ENCODE results near the gene SEC14L2.

Gene SEC14L2

DNA sequence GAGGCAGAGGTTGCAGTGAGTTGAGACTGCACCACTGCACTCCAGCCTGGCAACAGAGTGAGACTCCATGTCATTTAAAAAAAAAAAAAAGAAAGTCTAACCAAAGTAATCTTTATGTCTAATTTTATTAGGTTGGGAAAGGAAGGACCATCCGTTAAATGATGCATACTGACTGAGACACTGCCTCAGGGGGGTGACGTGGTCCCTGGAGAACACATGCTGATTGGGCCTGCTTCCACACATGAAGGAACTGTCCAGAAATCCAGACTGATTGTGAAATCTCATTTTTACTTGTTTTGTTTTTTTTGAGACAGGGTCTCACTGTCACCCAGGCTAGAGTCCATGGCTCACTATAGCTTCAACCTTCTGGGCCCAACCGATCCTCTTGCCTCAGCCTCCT is 45.6 kb upstream of the SEC14L2 start:
- Histone ChIP-seq H3K79me1 (ENCODE audit: low read depth, low read length) (peaks cover 12% of the 10 kb centered on the region), H4K91ac (ENCODE audit: low read depth, low read length, poor library complexity) (no peak overlapping the region), H3K36me3 (replicated peaks in 1 of 2; ENCODE audit: control insufficient read depth in 2 of 2, insufficient read depth in 2 of 2, low read length in 2 of 2) (peaks cover 38 to 84% of the 10 kb centered on the region in 2 donors), H2BK15ac (ENCODE audit: low read length) (no peak overlapping the region), H3K23ac (ENCODE audit: low read depth, low read length, poor library complexity) (no peak overlapping the region), H2AK5ac (ENCODE audit: low read depth, low read length) (no peak overlapping the region), H3K4me1 (ENCODE audit: control insufficient read depth in 2 of 2, insufficient read depth in 1 of 2, low read depth in 1 of 2, low read length in 2 of 2) (peaks cover 6 to 8% of the 10 kb centered on the region in 2 donors), H3K9ac (ENCODE audit: low read depth, low read length, poor library complexity) (no peak overlapping the region), H3K4me3 (ENCODE audit: low read length in 2 of 2) (no peak overlapping the region), H3K9me3 (replicated peaks in 1 of 2; ENCODE audit: control insufficient read depth in 2 of 2, insufficient read depth in 1 of 2, low read depth in 1 of 2, low read length in 2 of 2) (no peaks in the 10 kb centered on the region), H2BK120ac (ENCODE audit: low read depth, low read length) (no peak overlapping the region), H4K8ac (ENCODE audit: low read depth, low read length) (no peak overlapping the region), H2BK12ac (ENCODE audit: low read length) (no peak overlapping the region), H3K27me3 (ENCODE audit: control insufficient read depth in 3 of 3, insufficient read depth in 3 of 3, low read depth in 1 of 3, low read length in 3 of 3) (no peaks in the 10 kb centered on the region), H3K27ac (replicated peaks; ENCODE audit: low read length) (no peak overlapping the region), H2BK5ac (ENCODE audit: low read length) (no peak overlapping the region), H2AFZ (ENCODE audit: low read length) (no peak overlapping the region), H3K4ac (ENCODE audit: low read length) (no peak overlapping the region), H3K4me2 (ENCODE audit: insufficient read depth, low read length, poor library complexity, severe bottlenecking) (no peak overlapping the region), H3K14ac (ENCODE audit: low read length) (no peak overlapping the region), H3K18ac (ENCODE audit: low read length) (no peak overlapping the region)
- no CpG with 5 or more reads among the region's 3 CpGs for WGBS, 2 donors (ENCODE audit: extremely low coverage in 2 of 2, insufficient read length in 2 of 2, insufficient replicate concordance in 1 of 2)
- DNase-seq (ENCODE audit: low spot score) = no peak

- H2BK12ac ChIP-seq (ENCODE audit: low read length) = no peak overlapping the region
- peaks cover 24 to 51% of the 10 kb centered on the region in 2 donors for H3K36me3 ChIP-seq (replicated peaks in 1 of 2; ENCODE audit: control insufficient read depth in 2 of 2, insufficient read depth in 2 of 2, low read length in 2 of 2)
- peaks cover 6 to 11% of the 10 kb centered on the region in 2 donors for H3K4me1 ChIP-seq (ENCODE audit: control insufficient read depth in 2 of 2, insufficient read depth in 1 of 2, low read depth in 1 of 2, low read length in 2 of 2)
- H3K14ac ChIP-seq (ENCODE audit: low read length) = no peak overlapping the region
- no peak overlapping the region for H3K4ac ChIP-seq (ENCODE audit: low read length)
- H3K79me1 ChIP-seq (ENCODE audit: low read depth, low read length) = peaks cover 11% of the 10 kb centered on the region
- no peak overlapping the region for H2AFZ ChIP-seq (ENCODE audit: low read length)
- H3K23ac ChIP-seq (ENCODE audit: low read depth, low read length, poor library complexity) = no peak overlapping the region
- H3K4me2 ChIP-seq (ENCODE audit: insufficient read depth, low read length, poor library complexity, severe bottlenecking) = no peak overlapping the region
- H2AK5ac ChIP-seq (ENCODE audit: low read depth, low read length) = no peak overlapping the region
- no CpG with 5 or more reads among the region's 5 CpGs for WGBS, 2 donors (ENCODE audit: extremely low coverage in 2 of 2, insufficient read length in 2 of 2, insufficient replicate concordance in 1 of 2)
- no peak overlapping the region for H4K8ac ChIP-seq (ENCODE audit: low read depth, low read length)
- H2BK5ac ChIP-seq (ENCODE audit: low read length) = no peak overlapping the region
- H2BK120ac ChIP-seq (ENCODE audit: low read depth, low read length) = no peak overlapping the region
- no peaks in the 10 kb centered on the region for H3K27me3 ChIP-seq (ENCODE audit: control insufficient read depth in 3 of 3, insufficient read depth in 3 of 3, low read depth in 1 of 3, low read length in 3 of 3)
- no peaks in the 10 kb centered on the region for H3K9me3 ChIP-seq (replicated peaks in 1 of 2; ENCODE audit: control insufficient read depth in 2 of 2, insufficient read depth in 1 of 2, low read depth in 1 of 2, low read length in 2 of 2)
- H4K91ac ChIP-seq (ENCODE audit: low read depth, low read length, poor library complexity) = no peak overlapping the region
- H3K9ac ChIP-seq (ENCODE audit: low read depth, low read length, poor library complexity) = no peak overlapping the region
- no peak overlapping the region for H3K4me3 ChIP-seq (ENCODE audit: low read length in 2 of 2)
- no peak for DNase-seq (ENCODE audit: low spot score)
- no peak overlapping the region for H2BK15ac ChIP-seq (ENCODE audit: low read length)
- no peak overlapping the region for H3K27ac ChIP-seq (replicated peaks; ENCODE audit: low read length)
- H3K18ac ChIP-seq (ENCODE audit: low read length) = no peak overlapping the region
Observed at GRCh38 chr22:30354644-30355043, 42.2 kb upstream of the SEC14L2 start.

- no peaks in the 10 kb centered on the region for H3K9me3 ChIP-seq (replicated peaks in 1 of 2; ENCODE audit: control insufficient read depth in 2 of 2, insufficient read depth in 1 of 2, low read depth in 1 of 2, low read length in 2 of 2)
- peak; percentile 90 for DNase-seq (ENCODE audit: low spot score)
- H3K79me1 ChIP-seq (ENCODE audit: low read depth, low read length) = peaks cover 11% of the 10 kb centered on the region
- peaks cover 6 to 11% of the 10 kb centered on the region in 2 donors for H3K4me1 ChIP-seq (ENCODE audit: control insufficient read depth in 2 of 2, insufficient read depth in 1 of 2, low read depth in 1 of 2, low read length in 2 of 2)
- H3K14ac ChIP-seq (ENCODE audit: low read length) = no peak within 1 kb of the TSS
- peak within 1 kb of the TSS; percentile 92 for H4K8ac ChIP-seq (ENCODE audit: low read depth, low read length)
- peak within 1 kb of the TSS; percentile 88 for H3K27ac ChIP-seq (replicated peaks; ENCODE audit: low read length)
- H3K27me3 ChIP-seq (ENCODE audit: control insufficient read depth in 3 of 3, insufficient read depth in 3 of 3, low read depth in 1 of 3, low read length in 3 of 3) = no peaks in the 10 kb centered on the region
- no peak within 1 kb of the TSS for H4K91ac ChIP-seq (ENCODE audit: low read depth, low read length, poor library complexity)
- H3K9ac ChIP-seq (ENCODE audit: low read depth, low read length, poor library complexity) = peak within 1 kb of the TSS; percentile 100
- peak within 1 kb of the TSS; percentile 75 to 99 for H3K4me3 ChIP-seq (ENCODE audit: low read length in 2 of 2)
- no CpG with 5 or more reads among the region's 91 CpGs for WGBS, 2 donors (ENCODE audit: extremely low coverage in 2 of 2, insufficient read length in 2 of 2, insufficient replicate concordance in 1 of 2)
- no peak within 1 kb of the TSS for H2AK5ac ChIP-seq (ENCODE audit: low read depth, low read length)
- no peak within 1 kb of the TSS for H2BK15ac ChIP-seq (ENCODE audit: low read length)
- H3K4me2 ChIP-seq (ENCODE audit: insufficient read depth, low read length, poor library complexity, severe bottlenecking) = peak within 1 kb of the TSS; percentile 87
- peak within 1 kb of the TSS; percentile 100 for H3K18ac ChIP-seq (ENCODE audit: low read length)
- peak within 1 kb of the TSS; percentile 96 for H3K23ac ChIP-seq (ENCODE audit: low read depth, low read length, poor library complexity)
- H3K4ac ChIP-seq (ENCODE audit: low read length) = no peak within 1 kb of the TSS
- no peak within 1 kb of the TSS for H2BK5ac ChIP-seq (ENCODE audit: low read length)
- peaks cover 18 to 31% of the 10 kb centered on the region in 2 donors for H3K36me3 ChIP-seq (replicated peaks in 1 of 2; ENCODE audit: control insufficient read depth in 2 of 2, insufficient read depth in 2 of 2, low read length in 2 of 2)
- peak within 1 kb of the TSS; percentile 100 for H2AFZ ChIP-seq (ENCODE audit: low read length)
- H2BK120ac ChIP-seq (ENCODE audit: low read depth, low read length) = no peak within 1 kb of the TSS
- H2BK12ac ChIP-seq (ENCODE audit: low read length) = no peak within 1 kb of the TSS
Observed at GRCh38 chr22:30356449-30357235, 40.2 kb upstream of the SEC14L2 start, which contains the start of the genes CCDC157 and SF3A1. CCDC157 (plus strand) TSS chr22:30357007; CDS start chr22:30366001, 8,994 bp downstream. SF3A1 (minus strand) TSS chr22:30356894; CDS start chr22:30356792, 102 bp downstream.

DNA sequence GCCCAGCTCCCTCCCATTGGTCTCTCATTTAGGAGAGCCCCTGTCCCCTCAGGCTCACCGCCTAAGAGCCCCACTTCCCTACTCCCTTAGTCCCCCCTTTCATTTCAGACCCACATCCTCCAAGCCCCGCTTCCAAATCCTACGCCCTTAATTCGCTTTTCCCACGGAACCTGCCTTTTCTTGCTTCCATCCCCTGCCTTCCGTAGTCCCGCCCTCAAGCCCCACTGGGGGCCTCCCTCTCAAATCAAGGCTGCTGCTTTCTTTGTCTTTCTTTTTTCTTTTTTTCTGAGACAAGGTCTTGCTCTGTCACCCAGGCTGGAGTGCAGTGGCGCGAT is 39.6 kb upstream of the SEC14L2 start:
- no CpG with 5 or more reads among the region's 9 CpGs for WGBS, 2 donors (ENCODE audit: extremely low coverage in 2 of 2, insufficient read length in 2 of 2, insufficient replicate concordance in 1 of 2)

More for the DNA sequence above, 39.6 kb upstream of the SEC14L2 start:
- peak overlapping the region; percentile 87 for H3K4me2 ChIP-seq (ENCODE audit: insufficient read depth, low read length, poor library complexity, severe bottlenecking)
- no peak overlapping the region for H3K23ac ChIP-seq (ENCODE audit: low read depth, low read length, poor library complexity)
- no peaks in the 10 kb centered on the region for H3K9me3 ChIP-seq (replicated peaks in 1 of 2; ENCODE audit: control insufficient read depth in 2 of 2, insufficient read depth in 1 of 2, low read depth in 1 of 2, low read length in 2 of 2)
- H4K8ac ChIP-seq (ENCODE audit: low read depth, low read length) = no peak overlapping the region
- no peak overlapping the region for H2AK5ac ChIP-seq (ENCODE audit: low read depth, low read length)
- no peak overlapping the region for H2BK5ac ChIP-seq (ENCODE audit: low read length)
- no peak overlapping the region for H2BK120ac ChIP-seq (ENCODE audit: low read depth, low read length)
- H3K18ac ChIP-seq (ENCODE audit: low read length) = peak overlapping the region; percentile 59
- no peak overlapping the region for H2BK12ac ChIP-seq (ENCODE audit: low read length)
- peaks cover 11% of the 10 kb centered on the region for H3K79me1 ChIP-seq (ENCODE audit: low read depth, low read length)
- peak overlapping the region; percentile 100 for H2AFZ ChIP-seq (ENCODE audit: low read length)
- no peaks in the 10 kb centered on the region for H3K27me3 ChIP-seq (ENCODE audit: control insufficient read depth in 3 of 3, insufficient read depth in 3 of 3, low read depth in 1 of 3, low read length in 3 of 3)
- peak overlapping the region; percentile 75 to 99 for H3K4me3 ChIP-seq (ENCODE audit: low read length in 2 of 2)
- DNase-seq (ENCODE audit: low spot score) = no peak
- H3K27ac ChIP-seq (replicated peaks; ENCODE audit: low read length) = peak overlapping the region; percentile 15
- H3K9ac ChIP-seq (ENCODE audit: low read depth, low read length, poor library complexity) = peak overlapping the region; percentile 75
- peaks cover 14 to 26% of the 10 kb centered on the region in 2 donors for H3K36me3 ChIP-seq (replicated peaks in 1 of 2; ENCODE audit: control insufficient read depth in 2 of 2, insufficient read depth in 2 of 2, low read length in 2 of 2)
- no peak overlapping the region for H2BK15ac ChIP-seq (ENCODE audit: low read length)
- H3K14ac ChIP-seq (ENCODE audit: low read length) = no peak overlapping the region
- H3K4ac ChIP-seq (ENCODE audit: low read length) = no peak overlapping the region
- H4K91ac ChIP-seq (ENCODE audit: low read depth, low read length, poor library complexity) = no peak overlapping the region
- H3K4me1 ChIP-seq (ENCODE audit: control insufficient read depth in 2 of 2, insufficient read depth in 1 of 2, low read depth in 1 of 2, low read length in 2 of 2) = peaks cover 6 to 11% of the 10 kb centered on the region in 2 donors
